Heart right ventricle (tissue), 16 donors: ENCODE measurements around the gene ZNF213. TPM values are rescaled to one million over a fixed set of nuclear protein-coding genes. Genes with fewer than 3 reads are reported as not detected.
A peak's percentile ranks its signal among the peaks of the same experiment; 100 is the strongest.

Experiments used
- ATAC-seq, 8 donors: fragments of 200-7000 bp; cut with Tn5 transposase; one replicate each; pipeline ENCODE4 v1.9.1; 2020; ENCODE audit warnings: mild to moderate bottlenecking in 8 of 8, moderate library complexity in 8 of 8, moderate number of reproducible peaks in 1 of 8
- DNase-seq, 2 donors: peaks; one replicate each; pipeline ENCODE4 v3.0.0-alpha.2; 2020
- H3K27ac ChIP-seq, 10 donors: fragments of 200-600 bp; sonication (generic) in 2 of 10; one replicate each; pipeline versions ENCODE4 v1.5.0 to v1.8.0; 2020 to 2022; ENCODE audit warnings: mild to moderate bottlenecking in 3 of 10
- H3K27me3 ChIP-seq, 7 donors: fragments of 200-600 bp; one replicate each; pipeline ENCODE4 v1.8.0; 2021 to 2022; ENCODE audit warnings: mild to moderate bottlenecking in 2 of 7
- H3K36me3 ChIP-seq, 9 donors: fragments of 200-600 bp; sonication (generic) in 1 of 9; one replicate each; pipeline versions ENCODE4 v1.5.0 to v1.8.0; 2020 to 2022; ENCODE audit warnings: mild to moderate bottlenecking in 2 of 9
- H3K4me1 ChIP-seq, 9 donors: fragments of 200-600 bp; sonication (generic) in 1 of 9; one replicate each; pipeline versions ENCODE4 v1.5.0 to v1.8.0; 2020 to 2022; ENCODE audit warnings: mild to moderate bottlenecking in 4 of 9
- H3K4me3 ChIP-seq, 10 donors: fragments of 200-600 bp; sonication (generic) in 2 of 10; one replicate each; pipeline versions ENCODE4 v1.5.0 to v1.8.0; 2020 to 2022; ENCODE audit warnings: mild to moderate bottlenecking in 7 of 10, moderate library complexity in 2 of 10
- H3K9me3 ChIP-seq, 11 donors: fragments of 200-600 bp in 10 of 11; sonication (generic) in 2 of 11; one replicate each; pipeline versions ENCODE4 v1.5.0 to v1.8.0; 2013 to 2022; ENCODE audit warnings: mild to moderate bottlenecking in 2 of 11, control low read depth in 1 of 11, moderate library complexity in 1 of 11
- WGBS, 2 donors: extraction: QIAGEN DNeasy Blood & Tissue Kit; methylation state at CpG; one replicate each; pipeline ENCODE4 v1.1.7; 2013; ENCODE audit warnings: inconsistent platforms in 1 of 2; 5-methylcytosine and 5-hydroxymethylcytosine counted together
- intact Hi-C, 10 donors: fragments of 100-400 bp; cut with DNase I; formaldehyde crosslinking; loops; one replicate each; pipeline versions ENCODE4 v1.11.1 to v1.14.2; 2022
- polyA plus RNA-seq, 2 donors: library from polyadenylated mRNA; stranded (reverse); fragments of 200-250 nt; gene quantifications; one replicate each; pipeline ENCODE4 v1.2.3, GENCODE V29; 2013
- total RNA-seq, 10 donors: library from RNA; stranded (reverse); fragmentation: NEBNext Ultra II Directional in 3 of 10; extraction: Animal tissue kit (Norgen Biotek cat#: 25700) in 3 of 10; gene quantifications; one replicate each; pipeline versions ENCODE4 v1.2.1 to v1.2.4, GENCODE V29; 2021 to 2023
- TF ChIP-seq, protein P1 (sequence below), 9 donors: fragments of 200-600 bp; sonication (generic) in 2 of 9; IDR thresholded peaks; one replicate each; pipeline versions ENCODE4 v1.5.0 to v1.8.0; 2021 to 2022; ENCODE audit warnings: antibody characterized with exemption in 9 of 9, mild to moderate bottlenecking in 5 of 9, moderate library complexity in 1 of 9
- donor health status: Arrhythmogenic right ventricular cardiomyopathy.
- donor health status: ischemic (EF 13 %, LVEDD 7.1; RV severe dilation, severe dysfunction).
- donor health status: healthy with polysubstance abuse.
- donor health status: DM: no; HTN: yes; CAD: no.
- donor health status: DM: no; HTN: no; CAD: no.
- donor health status: ischemic (EF 25% LVEDD 6.9; RV normal size, moderate dysfunction).
- donor health status: ischemic (EF 25% LVEDD 5.7; RV mildly dilated, moderate dysfunction).
- donor health status: healthy.
- donor health status: DM: yes; HTN: yes; CAD: no.
- donor health status: Ischemic cardiomyopathy.
- donor health status: ischemic (EF 35%, LVEDD 5.7; RV mildly dilated, moderate dysfunction).
- donor health status: nonischemic (EF 11% LVEDD 7.7; RV severe dilation, severe dysfunction).
- donor health status: DM: yes; HTN: yes; CAD: no.
- donor health status: PGD.
- donor health status: ischemic (EF 29% LVEDD 5.4; RV normal size, mild dysfunction).
- donor health status: nonischemic (EF 23%, LVEDD 6.1; RV moderate dilation, normal function).

The ZNF213 gene
- total and polyA plus RNA-seq, 12 donors, result 5.9 to 10.1 (median 7.7) TPM

DNA sequence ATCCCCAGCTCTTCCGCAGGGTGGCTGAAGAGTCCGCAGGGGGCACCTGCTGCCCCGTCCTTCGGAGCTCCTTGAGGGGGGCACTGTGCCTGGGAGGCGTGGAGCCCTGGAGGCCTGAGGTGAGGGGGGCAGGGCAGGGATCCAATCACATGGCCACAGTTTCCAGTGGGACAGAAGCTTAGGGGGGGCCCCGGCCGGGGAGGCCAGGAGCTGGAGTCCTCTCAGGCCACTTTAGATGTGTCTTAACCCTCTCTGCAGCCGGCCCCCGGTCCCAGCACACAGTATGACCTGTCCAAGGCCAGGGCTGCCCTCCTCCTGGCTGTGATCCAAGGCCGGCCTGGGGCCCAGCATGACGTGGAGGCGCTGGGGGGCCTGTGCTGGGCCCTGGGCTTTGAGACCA lies 10.8 kb downstream of the ZNF213 start:
- TF ChIP-seq, protein P1, sequence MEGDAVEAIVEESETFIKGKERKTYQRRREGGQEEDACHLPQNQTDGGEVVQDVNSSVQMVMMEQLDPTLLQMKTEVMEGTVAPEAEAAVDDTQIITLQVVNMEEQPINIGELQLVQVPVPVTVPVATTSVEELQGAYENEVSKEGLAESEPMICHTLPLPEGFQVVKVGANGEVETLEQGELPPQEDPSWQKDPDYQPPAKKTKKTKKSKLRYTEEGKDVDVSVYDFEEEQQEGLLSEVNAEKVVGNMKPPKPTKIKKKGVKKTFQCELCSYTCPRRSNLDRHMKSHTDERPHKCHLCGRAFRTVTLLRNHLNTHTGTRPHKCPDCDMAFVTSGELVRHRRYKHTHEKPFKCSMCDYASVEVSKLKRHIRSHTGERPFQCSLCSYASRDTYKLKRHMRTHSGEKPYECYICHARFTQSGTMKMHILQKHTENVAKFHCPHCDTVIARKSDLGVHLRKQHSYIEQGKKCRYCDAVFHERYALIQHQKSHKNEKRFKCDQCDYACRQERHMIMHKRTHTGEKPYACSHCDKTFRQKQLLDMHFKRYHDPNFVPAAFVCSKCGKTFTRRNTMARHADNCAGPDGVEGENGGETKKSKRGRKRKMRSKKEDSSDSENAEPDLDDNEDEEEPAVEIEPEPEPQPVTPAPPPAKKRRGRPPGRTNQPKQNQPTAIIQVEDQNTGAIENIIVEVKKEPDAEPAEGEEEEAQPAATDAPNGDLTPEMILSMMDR (IDR thresholded peaks at IDR 0.05), result no peak
- intact Hi-C loops, result no loop called here
- peak overlapping the region in 1 of 10 donors; percentile 94 for H3K27ac ChIP-seq
- no peaks in the 10 kb centered on the region for H3K27me3 ChIP-seq
- no peaks in the 10 kb centered on the region for H3K9me3 ChIP-seq
- ATAC-seq (no peak), DNase-seq (no peak)
- H3K36me3 ChIP-seq, result peaks cover 0 to 27% (median 19%) of the 10 kb centered on the region in 9 donors
- peaks cover 2 to 40% (median 18%) of the 10 kb centered on the region in 9 donors for H3K4me1 ChIP-seq
- WGBS, 2 donors, result 69 to 72% methylated on average over 12 of the region's 12 CpGs
- no peak overlapping the region for H3K4me3 ChIP-seq

DNA sequence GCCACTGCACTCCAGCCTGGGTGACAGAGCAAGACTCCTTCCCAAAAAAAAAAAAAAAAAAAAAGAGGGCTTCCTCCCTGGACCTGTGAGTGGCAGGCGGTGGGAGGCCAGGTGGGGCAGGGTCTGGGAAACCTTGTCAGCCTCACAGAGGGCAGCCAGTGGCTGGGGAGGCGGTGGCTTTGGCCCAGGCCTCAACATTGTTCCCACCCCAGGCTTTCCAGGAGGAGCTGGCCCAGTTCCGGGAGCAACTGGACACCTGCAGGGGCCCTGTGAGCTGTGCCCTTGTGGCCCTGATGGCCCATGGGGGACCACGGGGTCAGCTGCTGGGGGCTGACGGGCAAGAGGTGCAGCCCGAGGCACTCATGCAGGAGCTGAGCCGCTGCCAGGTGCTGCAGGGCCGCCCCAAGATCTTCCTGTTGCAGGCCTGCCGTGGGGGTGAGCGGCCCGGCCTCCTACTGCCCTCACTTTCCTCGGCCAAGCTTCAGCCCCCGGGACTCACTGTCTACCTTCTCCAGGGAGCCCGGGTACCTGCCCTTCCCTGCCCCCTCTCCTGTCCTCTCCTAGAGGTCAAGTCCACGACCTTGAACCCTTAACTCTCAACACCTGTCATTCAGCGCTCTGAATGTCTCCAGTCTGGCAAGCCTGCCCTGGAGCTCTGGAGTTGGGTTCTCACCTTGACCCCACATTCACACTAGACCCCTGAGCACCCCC lies 12.4 kb downstream of the ZNF213 start:
- intact Hi-C loops, result no loop called here
- Histone ChIP-seq H3K4me1 (peaks cover 5 to 56% (median 32%) of the 10 kb centered on the region in 9 donors), H3K27me3 (peaks cover 0 to 7% (median 0%) of the 10 kb centered on the region in 7 donors), H3K36me3 (peaks cover 0 to 11% (median 6%) of the 10 kb centered on the region in 9 donors), H3K4me3 (no peak overlapping the region), H3K9me3 (no peaks in the 10 kb centered on the region), H3K27ac (no peak overlapping the region)
- no peak for DNase-seq
- no peak for ATAC-seq
- WGBS, 2 donors, result 89 to 94% methylated on average over 15 to 16 of the region's 16 CpGs
- TF ChIP-seq, protein P1 (IDR thresholded peaks at IDR 0.05), result no peak

DNA sequence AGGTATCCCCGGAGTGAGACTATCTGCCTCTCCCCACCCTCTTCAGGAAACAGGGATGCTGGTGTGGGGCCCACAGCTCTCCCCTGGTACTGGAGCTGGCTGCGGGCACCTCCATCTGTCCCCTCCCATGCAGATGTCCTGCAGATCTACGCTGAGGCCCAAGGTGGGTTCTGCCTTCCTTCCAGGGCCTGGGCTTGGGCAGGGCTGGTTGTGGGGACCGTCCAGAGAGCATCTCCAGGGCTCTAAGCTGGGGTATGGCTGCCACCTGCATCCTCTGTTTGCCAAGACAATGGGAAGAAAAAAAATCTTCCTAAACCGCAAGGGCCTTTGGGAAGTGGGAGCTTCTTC lies 12.9 kb downstream of the ZNF213 start:
- TF ChIP-seq, protein P1 (IDR thresholded peaks at IDR 0.05), result no peak
- WGBS, 2 donors, result 91 to 92% methylated on average over 5 of the region's 5 CpGs
- Histone ChIP-seq H3K36me3 (peaks cover 0 to 6% (median under 1%) of the 10 kb centered on the region in 9 donors), H3K9me3 (no peaks in the 10 kb centered on the region), H3K27ac (no peak overlapping the region), H3K4me3 (no peak overlapping the region), H3K4me1 (peaks cover 5 to 59% (median 37%) of the 10 kb centered on the region in 9 donors), H3K27me3 (peaks cover 0 to 12% (median 0%) of the 10 kb centered on the region in 7 donors)
- DNase-seq (no peak), ATAC-seq (no peak)
- intact Hi-C loops, result no loop called here

DNA sequence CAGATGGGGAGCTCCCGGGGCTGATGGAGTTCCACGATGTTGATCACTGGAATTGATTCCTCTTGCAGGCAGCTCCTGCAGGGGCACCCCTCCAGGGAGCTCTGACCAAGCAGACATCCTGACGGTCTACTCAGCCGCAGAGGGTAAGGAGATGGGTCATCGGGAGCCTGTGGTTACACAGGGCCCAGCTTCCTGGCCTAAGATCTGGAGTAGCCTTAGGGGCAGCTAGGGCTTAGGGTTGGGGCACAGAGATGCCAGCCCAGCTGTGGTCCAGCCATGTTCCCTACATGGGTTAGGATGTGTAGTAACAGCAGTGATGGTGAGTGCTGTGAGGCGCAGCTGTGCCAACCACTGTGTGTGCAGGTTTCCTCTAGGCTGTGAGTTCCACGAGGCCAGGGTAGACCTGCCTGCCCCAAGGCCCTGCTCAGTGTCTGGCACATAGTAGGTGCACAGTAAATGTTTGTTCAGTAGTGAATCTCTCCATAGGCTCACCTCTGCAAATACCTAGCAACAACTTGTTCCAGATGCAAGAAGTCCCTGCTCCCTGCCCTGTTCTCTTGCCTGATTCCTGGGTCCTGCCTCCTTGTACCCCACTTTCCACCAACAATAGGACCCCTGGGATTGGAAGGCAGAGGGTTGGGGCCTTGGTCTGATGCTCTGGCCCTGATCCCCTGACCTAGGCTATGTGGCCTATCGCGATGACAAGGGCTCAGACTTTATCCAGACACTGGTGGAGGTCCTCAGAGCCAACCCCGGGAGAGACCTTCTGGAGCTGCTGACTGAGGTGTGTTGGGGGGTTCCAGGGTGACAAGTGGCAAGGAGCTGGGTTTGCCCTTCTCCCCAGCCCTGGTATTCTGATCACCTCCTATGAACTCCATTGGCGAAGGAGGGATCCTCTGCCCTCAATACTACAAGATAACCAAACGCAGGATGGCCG lies 13.7 kb downstream of the ZNF213 start:
- no peak for ATAC-seq
- no peak for DNase-seq
- intact Hi-C loops, result no loop called here
- TF ChIP-seq, protein P1 (IDR thresholded peaks at IDR 0.05), result no peak
- Histone ChIP-seq H3K27me3 (peaks cover 0 to 14% (median 0%) of the 10 kb centered on the region in 7 donors), H3K4me3 (no peak overlapping the region), H3K4me1 (peaks cover 5 to 52% (median 38%) of the 10 kb centered on the region in 9 donors), H3K9me3 (peaks cover 0 to under 1% (median 0%) of the 10 kb centered on the region in 11 donors), H3K36me3 (no peaks in the 10 kb centered on the region), H3K27ac (peak overlapping the region in 1 of 10 donors; percentile 87)
- 94 to 95% methylated on average over 13 of the region's 13 CpGs for WGBS, 2 donors
